ENCODE data around the gene CACNA1H.

The CACNA1H gene

GRCh38 chr16:1204933-1205332 is 52.0 kb downstream of the CACNA1H start:
- no peaks in the 10 kb centered on the region for H3K27me3 ChIP-seq (replicated peaks; ENCODE audit: control insufficient read depth, insufficient read depth, low read length)
- DNase-seq (ENCODE audit: extremely low read depth, insufficient read length), result no peak

GRCh38 chr16:1206326-1206725 is 53.4 kb downstream of the CACNA1H start:
- no peaks in the 10 kb centered on the region for H3K27me3 ChIP-seq (replicated peaks; ENCODE audit: control insufficient read depth, insufficient read depth, low read length)
- no peaks in the 10 kb centered on the region for H3K36me3 ChIP-seq (ENCODE audit: control insufficient read depth, insufficient read depth, low read length)
- no peak for TF ChIP-seq CTCF (IDR thresholded peaks at IDR 0.05; ENCODE audit: insufficient read depth, low read length, poor library complexity, severe bottlenecking)
- H3K4me3 ChIP-seq (replicated peaks; ENCODE audit: low read depth, low read length), result no peak overlapping the region
- DNase-seq (ENCODE audit: extremely low read depth, insufficient read length), result no peak

More at GRCh38 chr16:1204933-1205332, 52.0 kb downstream of the CACNA1H start:
- H3K4me3 ChIP-seq (replicated peaks; ENCODE audit: low read depth, low read length), result no peak overlapping the region
- H3K36me3 ChIP-seq (ENCODE audit: control insufficient read depth, insufficient read depth, low read length), result no peaks in the 10 kb centered on the region
- TF ChIP-seq CTCF (IDR thresholded peaks at IDR 0.05; ENCODE audit: insufficient read depth, low read length, poor library complexity, severe bottlenecking), result no peak

GRCh38 chr16:1206786-1207185 is 53.9 kb downstream of the CACNA1H start:
- Histone ChIP-seq H3K36me3 (ENCODE audit: control insufficient read depth, insufficient read depth, low read length) (no peaks in the 10 kb centered on the region), H3K4me3 (replicated peaks; ENCODE audit: low read depth, low read length) (no peak overlapping the region), H3K27me3 (replicated peaks; ENCODE audit: control insufficient read depth, insufficient read depth, low read length) (no peaks in the 10 kb centered on the region)
- no peak for DNase-seq (ENCODE audit: extremely low read depth, insufficient read length)
- TF ChIP-seq CTCF (IDR thresholded peaks at IDR 0.05; ENCODE audit: insufficient read depth, low read length, poor library complexity, severe bottlenecking), result no peak

- DNase-seq (ENCODE audit: extremely low read depth, insufficient read length), result no peak
- H3K36me3 ChIP-seq (ENCODE audit: control insufficient read depth, insufficient read depth, low read length), result no peaks in the 10 kb centered on the region
- H3K27me3 ChIP-seq (replicated peaks; ENCODE audit: control insufficient read depth, insufficient read depth, low read length), result no peaks in the 10 kb centered on the region
- no peak overlapping the region for H3K4me3 ChIP-seq (replicated peaks; ENCODE audit: low read depth, low read length)
- no peak for TF ChIP-seq CTCF (IDR thresholded peaks at IDR 0.05; ENCODE audit: insufficient read depth, low read length, poor library complexity, severe bottlenecking)
Observed at GRCh38 chr16:1208239-1208830, 55.4 kb downstream of the CACNA1H start.

GRCh38 chr16:1209081-1209480 is 56.2 kb downstream of the CACNA1H start:
- no peak for TF ChIP-seq CTCF (IDR thresholded peaks at IDR 0.05; ENCODE audit: insufficient read depth, low read length, poor library complexity, severe bottlenecking)
- no peak for DNase-seq (ENCODE audit: extremely low read depth, insufficient read length)
- Histone ChIP-seq H3K4me3 (replicated peaks; ENCODE audit: low read depth, low read length) (no peak overlapping the region), H3K27me3 (replicated peaks; ENCODE audit: control insufficient read depth, insufficient read depth, low read length) (no peaks in the 10 kb centered on the region), H3K36me3 (ENCODE audit: control insufficient read depth, insufficient read depth, low read length) (no peaks in the 10 kb centered on the region)

GRCh38 chr16:1210461-1210860 is 57.6 kb downstream of the CACNA1H start:
- TF ChIP-seq CTCF (IDR thresholded peaks at IDR 0.05; ENCODE audit: insufficient read depth, low read length, poor library complexity, severe bottlenecking), result no peak
- H3K27me3 ChIP-seq (replicated peaks; ENCODE audit: control insufficient read depth, insufficient read depth, low read length), result no peaks in the 10 kb centered on the region
- DNase-seq (ENCODE audit: extremely low read depth, insufficient read length), result no peak

More at GRCh38 chr16:1210461-1210860, 57.6 kb downstream of the CACNA1H start:
- no peak overlapping the region for H3K4me3 ChIP-seq (replicated peaks; ENCODE audit: low read depth, low read length)
- no peaks in the 10 kb centered on the region for H3K36me3 ChIP-seq (ENCODE audit: control insufficient read depth, insufficient read depth, low read length)

Data from GM06990 (cell line).